H1 (cell line): ENCODE results near the gene IARS2. TPM values are rescaled to one million over a fixed set of nuclear protein-coding genes. Genes with fewer than 3 reads are reported as not detected.

Source experiments
- KDM1A ChIP-seq: fragments of 200-600, 300-600 bp; sonication (generic); IDR thresholded peaks from 2 replicates; pipeline ENCODE4 v1.7.1; 2016; ENCODE audit warnings: mild to moderate bottlenecking, low read length, borderline replicate concordance
- MAX ChIP-seq: IDR thresholded peaks from 2 replicates; pipeline ENCODE4 v1.6.1; 2012; ENCODE audit warnings: inconsistent platforms
- TCF12 ChIP-seq: IDR thresholded peaks from 2 replicates; pipeline ENCODE4 v1.6.1; 2011; ENCODE audit warnings: low read depth, mild to moderate bottlenecking, low read length
- polyA plus RNA-seq, 7 experiments: library from polyadenylated mRNA; depleted of rRNA in 3 of 7; stranded (reverse) in 5 of 7; unstranded in 2 of 7; fragments of >200 nt in 5 of 7; fragments of 200-250 nt in 2 of 7; gene quantifications; 1 replicate in 5 of 7; 2 replicates in 1 of 7; 4 replicates in 1 of 7; pipeline versions ENCODE4 v1.2.1 to v1.2.3, GENCODE V29; 2011 to 2013; ENCODE audit warnings: missing spikeins in 2 of 7, mixed read lengths in 2 of 7
- total RNA-seq: library from RNA; stranded (reverse); fragmentation: NEBNext Ultra II Directional; extraction: Animal tissue kit (Norgen Biotek cat#: 25700); gene quantifications from 2 replicates; pipeline ENCODE4 v1.2.1, GENCODE V29; 2021

Gene IARS2
- total and polyA plus RNA-seq, 2 of the 8 experiments (the other 6 are each of a cell fraction or from before 2014, with no cell fraction given): 15.0 to 69.8 TPM

GRCh38 chr1:220067269-220068204 lies 26.4 kb upstream of the IARS2 start (continued):
- no peak for TF ChIP-seq MAX
- TF ChIP-seq TCF12: no peak
- TF ChIP-seq KDM1A: no peak
